KMS-11 (cell line): ENCODE data around the gene TOB2.
"Not testable (repeated sequence)": the region's sequence is repeated elsewhere in the genome, so short reads cannot be mapped to it uniquely, and the experiment has no call there.

Source experiments
- H2AFZ ChIP-seq: fragments of 200-600 bp; sonication (generic); 2 replicates; pipeline ENCODE4 v1.6.1; 2016; ENCODE audit warnings: antibody characterized with exemption, mixed run types, low read depth
- H3K27ac ChIP-seq: fragments of 200-600 bp; sonication (generic); 2 replicates; pipeline ENCODE4 v1.6.1; 2016; ENCODE audit warnings: mild to moderate bottlenecking, mixed run types
- H3K27me3 ChIP-seq: fragments of 200-600 bp; sonication (generic); 2 replicates; pipeline ENCODE4 v1.6.1; 2017; ENCODE audit warnings: mild to moderate bottlenecking, low read depth, mixed run types, moderate library complexity; ENCODE audit not compliant: insufficient read depth
- H3K36me3 ChIP-seq: fragments of 200-600 bp; sonication (generic); 2 replicates; pipeline ENCODE4 v1.6.1; 2017; ENCODE audit warnings: mild to moderate bottlenecking, mixed run types; ENCODE audit not compliant: insufficient read depth
- H3K4me1 ChIP-seq: fragments of 200-600 bp; sonication (generic); 2 replicates; pipeline ENCODE4 v1.6.1; 2016; ENCODE audit warnings: mild to moderate bottlenecking, low read depth, mixed run types; ENCODE audit not compliant: poor library complexity, severe bottlenecking
- H3K4me2 ChIP-seq: fragments of 200-600 bp; sonication (generic); 2 replicates; pipeline ENCODE4 v1.7.0; 2016; ENCODE audit warnings: mild to moderate bottlenecking, mixed run types
- H3K4me3 ChIP-seq: fragments of 200-600 bp; sonication (generic); IDR thresholded peaks from 2 replicates; pipeline ENCODE4 v1.6.1; 2017; ENCODE audit warnings: low read depth, low read length, mixed read lengths; ENCODE audit not compliant: insufficient read depth
- H3K79me2 ChIP-seq: fragments of 200-600 bp; sonication (generic); 2 replicates; pipeline ENCODE4 v1.6.1; 2016; ENCODE audit warnings: low read depth, mixed run types; ENCODE audit not compliant: insufficient read depth
- H3K9ac ChIP-seq: fragments of 200-600 bp; sonication (generic); 2 replicates; pipeline ENCODE4 v1.6.1; 2016; ENCODE audit warnings: mild to moderate bottlenecking, mixed run types
- H4K20me1 ChIP-seq: fragments of 200-600 bp; sonication (generic); 2 replicates; pipeline ENCODE4 v1.6.1; 2016; ENCODE audit warnings: mild to moderate bottlenecking, mixed run types; ENCODE audit not compliant: insufficient read depth
- TF ChIP-seq, protein P1 (sequence below): fragments of 200-600 bp; sonication (generic); conservative IDR thresholded peaks from 2 replicates; pipeline ENCODE4 v1.6.1; 2017; ENCODE audit warnings: low read depth, mild to moderate bottlenecking, antibody characterized with exemption, low read length, moderate library complexity, mixed read lengths

Gene TOB2

DNA sequence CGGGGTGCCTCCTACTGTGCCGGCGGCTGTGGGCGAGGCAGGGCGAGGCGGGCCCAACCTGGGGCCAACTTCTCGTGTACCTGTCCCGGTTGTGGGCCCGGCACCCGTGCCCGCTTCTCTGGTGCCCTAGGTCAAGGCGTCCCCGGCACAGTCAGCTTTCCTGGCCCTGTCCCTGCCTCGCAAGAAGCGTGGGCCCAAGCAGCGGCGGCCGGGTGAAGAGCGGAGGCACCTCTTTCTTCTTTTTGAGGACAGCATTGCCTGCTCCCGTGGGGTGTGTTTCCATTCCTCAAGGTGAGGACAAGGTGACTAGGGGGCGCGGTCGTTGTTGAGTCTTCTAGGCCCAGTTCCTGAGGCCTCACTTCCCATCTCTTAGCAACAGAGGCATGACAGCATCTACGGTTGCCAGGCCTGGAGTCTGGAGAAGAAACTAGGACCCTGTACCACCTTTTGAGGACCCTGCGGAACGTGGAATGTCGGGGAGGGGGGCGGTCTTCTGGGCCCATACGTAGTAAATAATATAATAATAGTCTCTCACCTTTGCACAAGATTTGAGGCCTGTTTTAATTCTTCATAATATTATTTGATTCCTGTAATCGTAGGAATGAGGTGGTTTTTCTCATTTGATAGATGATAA lies 22.7 kb upstream of the TOB2 start:
- no peaks in the 10 kb centered on the region for H3K27me3 ChIP-seq
- peak overlapping the region; percentile 86 for H3K9ac ChIP-seq
- H3K79me2 ChIP-seq = peaks cover 76% of the 10 kb centered on the region
- H3K4me3 ChIP-seq = no peak overlapping the region
- H3K27ac ChIP-seq = peak overlapping the region; percentile 90
- peaks cover 45% of the 10 kb centered on the region for H3K4me1 ChIP-seq
- H3K36me3 ChIP-seq = peaks cover 9% of the 10 kb centered on the region; the same call in 1 of the 2 replicates
- H2AFZ ChIP-seq = peak overlapping the region; percentile 84; the same call in 1 of the 2 replicates
- H4K20me1 ChIP-seq = no peaks in the 10 kb centered on the region
- H3K4me2 ChIP-seq = peak overlapping the region; percentile 86
- TF ChIP-seq, protein P1, sequence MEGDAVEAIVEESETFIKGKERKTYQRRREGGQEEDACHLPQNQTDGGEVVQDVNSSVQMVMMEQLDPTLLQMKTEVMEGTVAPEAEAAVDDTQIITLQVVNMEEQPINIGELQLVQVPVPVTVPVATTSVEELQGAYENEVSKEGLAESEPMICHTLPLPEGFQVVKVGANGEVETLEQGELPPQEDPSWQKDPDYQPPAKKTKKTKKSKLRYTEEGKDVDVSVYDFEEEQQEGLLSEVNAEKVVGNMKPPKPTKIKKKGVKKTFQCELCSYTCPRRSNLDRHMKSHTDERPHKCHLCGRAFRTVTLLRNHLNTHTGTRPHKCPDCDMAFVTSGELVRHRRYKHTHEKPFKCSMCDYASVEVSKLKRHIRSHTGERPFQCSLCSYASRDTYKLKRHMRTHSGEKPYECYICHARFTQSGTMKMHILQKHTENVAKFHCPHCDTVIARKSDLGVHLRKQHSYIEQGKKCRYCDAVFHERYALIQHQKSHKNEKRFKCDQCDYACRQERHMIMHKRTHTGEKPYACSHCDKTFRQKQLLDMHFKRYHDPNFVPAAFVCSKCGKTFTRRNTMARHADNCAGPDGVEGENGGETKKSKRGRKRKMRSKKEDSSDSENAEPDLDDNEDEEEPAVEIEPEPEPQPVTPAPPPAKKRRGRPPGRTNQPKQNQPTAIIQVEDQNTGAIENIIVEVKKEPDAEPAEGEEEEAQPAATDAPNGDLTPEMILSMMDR = no peak

GRCh38 chr22:41468381-41469217 lies 22.0 kb upstream of the TOB2 start, which contains the start of the genes ACO2 and PHF5A:
ACO2 (plus strand) TSS chr22:41469117; CDS start chr22:41469147, 30 bp downstream.
PHF5A (minus strand) TSS chr22:41468692; CDS start chr22:41468653, 39 bp downstream.
- Histone ChIP-seq H2AFZ (peak within 1 kb of the TSS; percentile 84), H3K36me3 (peaks cover 9% of the 10 kb centered on the region; the same call in 1 of the 2 replicates)

DNA sequence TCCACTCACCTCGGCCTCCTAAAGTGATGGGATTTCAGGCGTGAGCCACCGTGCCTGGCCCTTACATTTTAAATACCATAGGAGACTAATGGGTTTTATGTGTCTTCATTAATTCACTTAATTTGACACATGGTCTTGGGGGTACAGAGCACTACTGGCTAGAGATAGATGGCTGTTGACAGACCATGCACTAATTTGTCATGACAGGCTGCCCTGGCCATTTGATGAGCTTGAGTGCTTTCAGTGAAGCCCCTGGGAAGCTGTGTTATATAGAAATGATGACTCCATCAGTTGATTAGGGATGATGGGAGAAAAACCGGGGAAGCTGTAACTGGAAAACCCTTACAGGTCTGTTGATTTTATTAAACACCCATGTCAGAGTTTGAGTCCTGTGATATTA lies 15.3 kb upstream of the TOB2 start:
- TF ChIP-seq, protein P1 = no peak
- no peak overlapping the region for H3K4me3 ChIP-seq
- H4K20me1 ChIP-seq = no peaks in the 10 kb centered on the region
- H3K4me2 ChIP-seq = no peak overlapping the region
- no peak overlapping the region for H2AFZ ChIP-seq
- H3K27me3 ChIP-seq = no peaks in the 10 kb centered on the region
- H3K9ac ChIP-seq = no peak overlapping the region
- H3K27ac ChIP-seq = no peak overlapping the region
- peaks cover 8% of the 10 kb centered on the region; the same call in 1 of the 2 replicates for H3K36me3 ChIP-seq
- H3K4me1 ChIP-seq = peaks cover 11% of the 10 kb centered on the region
- H3K79me2 ChIP-seq = peaks cover 15% of the 10 kb centered on the region; the same call in 1 of the 2 replicates

More at GRCh38 chr22:41468381-41469217, 22.0 kb upstream of the TOB2 start, which contains the start of the genes ACO2 and PHF5A:
- peak within 1 kb of the TSS; percentile 90 for H3K27ac ChIP-seq
- no peaks in the 10 kb centered on the region for H3K27me3 ChIP-seq
- peaks cover 43% of the 10 kb centered on the region for H3K4me1 ChIP-seq
- peaks cover 70% of the 10 kb centered on the region for H3K79me2 ChIP-seq
- peak within 1 kb of the TSS; percentile 86 for H3K9ac ChIP-seq
- TF ChIP-seq, protein P1 = no peak
- no peak within 1 kb of the TSS for H3K4me3 ChIP-seq
- peak within 1 kb of the TSS; percentile 93 for H3K4me2 ChIP-seq
- no peaks in the 10 kb centered on the region for H4K20me1 ChIP-seq

DNA sequence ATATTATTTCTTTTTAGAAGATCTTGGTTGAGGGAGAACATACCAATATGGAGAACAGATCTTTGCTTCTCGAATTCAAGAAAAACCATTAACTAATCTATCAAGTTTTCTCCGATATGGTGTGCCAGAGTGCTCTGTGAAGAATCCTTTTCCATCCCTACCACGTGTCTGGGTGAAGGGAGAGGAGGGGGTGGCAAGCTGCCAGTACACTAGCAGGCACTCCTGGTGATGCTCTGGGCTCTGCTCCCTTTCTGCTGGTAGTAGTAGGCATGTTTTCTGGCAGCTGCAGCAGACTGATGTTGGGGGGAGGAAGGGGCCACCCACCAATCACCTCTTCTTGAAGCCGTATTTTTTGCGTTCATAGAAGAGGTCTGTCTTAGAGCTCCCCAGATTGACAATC lies 13.5 kb upstream of the TOB2 start:
- not testable (repeated sequence) for H3K4me3 ChIP-seq, H2AFZ ChIP-seq, H3K36me3 ChIP-seq, H3K9ac ChIP-seq, H4K20me1 ChIP-seq, H3K4me1 ChIP-seq, H3K27me3 ChIP-seq, H3K79me2 ChIP-seq, H3K4me2 ChIP-seq, H3K27ac ChIP-seq
